NCI-H2227 (cell line): Measurements from ENCODE around the gene PLA2G6.
"Not testable (repeated sequence)": the region's sequence is repeated elsewhere in the genome, so short reads cannot be mapped to it uniquely, and the experiment has no call there.

ENCODE experiments used
- DNase-seq: peaks from one replicate; lab custom pipeline; 2025; ENCODE audit not compliant: unreplicated experiment; lab: John Stamatoyannopoulos, UW

The PLA2G6 gene

DNA sequence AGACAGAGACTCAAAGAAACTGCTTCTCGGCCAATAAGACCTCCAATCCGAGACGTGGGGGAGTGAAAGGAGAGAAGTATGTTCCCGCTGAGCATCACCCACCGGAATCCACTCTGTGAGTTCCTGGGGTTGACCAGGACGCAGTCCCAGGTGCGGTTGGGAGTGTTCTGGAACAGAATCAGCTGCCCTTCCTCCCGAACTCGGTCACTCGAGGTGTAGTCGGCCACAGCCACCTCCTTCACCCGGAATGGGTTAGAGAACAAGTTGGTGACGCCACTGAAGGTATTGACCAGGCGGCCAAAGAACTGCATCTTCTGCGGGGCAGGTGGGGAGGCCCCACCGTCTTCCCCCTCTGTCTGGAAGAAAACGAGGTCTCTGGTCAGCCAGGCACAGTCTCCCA lies 12.5 kb downstream of the PLA2G6 start:
- DNase-seq = no peak

DNA sequence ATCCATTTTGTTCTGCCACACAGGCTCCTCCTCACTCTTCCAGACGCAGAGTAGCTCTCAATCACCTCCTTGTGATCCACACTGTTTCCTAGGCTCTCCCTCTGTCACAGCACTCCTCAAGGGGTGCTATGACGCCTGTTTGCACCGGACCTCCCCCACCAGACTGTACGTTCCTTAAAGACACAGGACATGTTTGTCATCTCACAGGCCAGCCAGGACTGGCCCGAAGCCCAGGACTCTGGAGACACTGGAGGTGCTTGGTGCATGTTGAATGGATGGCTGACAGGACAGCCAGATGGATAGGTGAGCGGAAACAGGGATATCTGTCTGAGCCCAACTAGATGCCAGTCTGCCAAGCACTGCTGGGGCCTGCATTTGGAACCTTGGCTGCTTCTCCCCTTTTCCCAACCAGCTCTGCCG lies 13.6 kb downstream of the PLA2G6 start:
- DNase-seq = no peak

DNA sequence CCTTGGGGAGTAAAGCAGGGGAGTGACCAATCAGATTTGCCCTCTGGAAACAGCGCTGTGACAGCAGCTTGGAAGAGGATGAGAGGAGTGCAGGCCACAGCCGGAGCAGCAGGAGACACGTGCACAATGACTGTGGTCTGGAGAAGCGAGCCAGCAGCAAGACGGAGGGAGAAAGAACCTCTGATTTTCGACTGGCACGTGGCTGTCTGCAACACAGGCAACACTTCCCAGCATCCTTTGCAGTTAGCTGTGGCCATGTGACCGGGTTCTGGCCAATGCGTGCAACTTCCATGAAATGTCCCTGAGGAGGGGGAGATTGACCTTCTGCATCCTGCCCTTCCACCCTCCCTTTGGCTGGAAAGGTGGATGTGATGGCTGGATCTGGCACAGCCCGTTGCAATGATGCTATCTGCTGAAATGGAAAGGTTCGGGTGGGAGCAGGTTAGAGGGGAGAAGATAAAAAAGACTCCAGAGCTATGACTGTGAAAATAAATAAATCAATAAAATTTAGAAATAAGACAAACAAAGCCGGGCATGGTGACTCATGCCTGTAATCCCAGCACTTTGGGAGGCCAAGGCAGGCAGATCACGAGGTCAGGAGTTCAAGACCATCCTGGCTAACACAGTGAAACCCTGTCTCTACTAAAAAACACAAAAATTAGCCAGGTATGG lies 15.6 kb downstream of the PLA2G6 start:
- DNase-seq = no peak

DNA sequence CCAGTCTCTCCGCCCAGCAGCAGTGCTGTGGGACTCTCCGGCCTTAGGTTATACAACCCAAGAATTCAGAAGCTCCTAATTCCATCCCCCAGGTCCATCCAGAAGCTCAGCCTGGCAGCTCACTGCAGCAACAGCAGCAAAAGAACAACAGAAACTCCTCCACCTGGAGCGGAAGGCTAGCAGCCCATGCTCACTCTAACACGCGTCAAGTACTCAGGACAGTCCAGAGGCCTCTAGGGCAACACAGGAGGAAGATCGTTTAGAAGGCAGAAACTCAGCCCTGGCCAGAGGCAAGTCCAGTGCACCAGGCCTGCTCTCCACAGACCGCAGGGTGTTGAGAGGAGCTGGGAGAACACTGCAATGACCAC lies 17.1 kb downstream of the PLA2G6 start:
- DNase-seq = no peak

DNA sequence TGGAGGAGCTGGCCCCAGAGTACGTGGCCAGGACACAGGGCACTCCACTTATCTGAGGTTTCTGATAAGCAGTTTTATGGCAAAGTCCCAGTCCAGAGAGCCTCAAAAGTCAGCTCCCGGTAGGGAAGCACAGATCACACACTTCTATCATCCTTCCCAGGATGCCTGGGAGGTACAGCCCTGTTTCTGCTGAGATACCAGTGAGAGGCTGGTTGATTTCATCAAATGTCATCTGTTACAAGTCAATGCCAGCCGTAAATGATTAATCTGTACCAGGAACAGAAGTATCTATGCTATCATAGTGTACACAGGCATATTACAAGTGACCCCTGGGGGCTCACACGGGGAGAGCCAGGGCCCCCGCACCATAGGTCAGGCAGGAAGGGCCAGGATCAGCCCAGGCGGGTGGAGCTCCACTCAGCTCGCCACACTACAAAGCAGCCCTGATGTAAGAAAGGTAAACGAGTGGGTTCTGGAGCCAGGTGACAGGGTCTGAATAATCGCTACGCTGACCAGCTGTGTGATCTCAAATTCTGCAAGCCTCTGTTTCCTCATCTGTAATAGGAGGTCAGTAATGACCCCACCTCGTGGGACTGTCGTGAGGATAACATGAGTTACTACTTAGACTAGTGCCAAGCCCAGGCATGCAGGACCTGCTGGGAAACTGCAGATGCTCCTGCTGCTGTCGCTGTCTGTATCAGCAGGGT lies 17.6 kb downstream of the PLA2G6 start:
- no peak for DNase-seq

DNA sequence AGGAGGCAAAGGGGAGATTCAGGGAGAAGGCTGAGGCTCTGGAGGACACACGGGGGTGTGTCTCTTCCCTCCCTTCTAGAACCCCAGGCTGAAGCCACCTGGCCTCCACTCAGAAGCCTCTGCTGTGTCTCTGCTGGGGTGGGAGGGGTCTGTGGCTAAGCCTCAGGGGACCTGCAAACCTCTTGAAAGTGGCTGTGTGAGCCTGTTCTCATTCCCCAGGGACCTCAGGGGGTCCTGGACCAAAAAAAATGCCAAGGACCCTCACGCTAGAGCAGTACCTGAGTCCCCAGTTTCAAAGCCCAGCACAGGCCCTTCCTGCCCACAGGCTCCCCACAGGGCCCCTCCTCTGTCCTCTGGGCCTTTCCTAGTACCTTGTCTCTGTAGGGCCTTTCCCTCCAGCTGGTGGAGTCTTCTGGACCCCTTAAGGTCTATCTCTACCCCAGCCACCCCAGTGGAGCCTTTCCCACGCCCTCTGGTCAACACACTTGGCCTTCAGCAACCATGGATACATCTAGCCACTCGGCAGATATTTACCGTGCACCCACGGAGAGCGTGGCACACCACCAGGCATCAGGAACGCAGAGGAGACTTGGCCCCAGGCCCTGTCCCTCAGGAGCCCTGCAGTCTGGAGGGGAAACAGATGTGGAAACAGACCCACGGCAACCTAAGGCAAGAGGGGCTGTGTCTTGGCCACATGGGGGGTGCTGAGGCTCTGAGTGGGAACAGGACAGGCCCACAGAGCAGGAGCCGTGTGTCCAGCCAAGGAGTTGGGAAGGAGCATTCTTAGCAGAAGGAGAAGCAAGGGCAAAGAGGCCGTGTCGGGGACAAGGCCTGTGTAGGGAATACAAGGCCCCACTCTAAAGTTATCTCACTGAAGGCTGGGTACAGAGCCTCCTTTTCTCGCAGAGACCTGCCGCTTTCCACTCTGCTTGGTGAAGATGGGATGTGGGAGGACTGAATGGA lies 18.5 kb downstream of the PLA2G6 start:
- DNase-seq = no peak

DNA sequence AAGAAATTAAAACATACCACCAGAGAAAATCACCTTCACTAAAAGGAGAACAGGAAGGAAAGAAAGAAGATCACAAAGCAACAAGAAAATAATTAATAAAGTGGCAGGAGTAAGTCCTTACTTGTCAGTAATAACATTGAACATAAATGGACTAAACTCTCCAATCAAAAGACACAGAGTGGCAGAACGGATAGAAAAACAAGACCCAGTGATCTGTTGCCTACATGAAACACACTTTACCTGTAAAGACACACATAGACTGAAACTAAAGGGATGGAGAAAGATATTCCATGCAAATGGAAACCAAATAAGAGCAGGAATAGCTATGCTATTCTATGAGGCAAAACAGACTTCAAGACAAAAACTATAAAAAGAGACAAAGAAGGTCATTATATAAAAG lies 25.9 kb downstream of the PLA2G6 start:
- DNase-seq = no peak

DNA sequence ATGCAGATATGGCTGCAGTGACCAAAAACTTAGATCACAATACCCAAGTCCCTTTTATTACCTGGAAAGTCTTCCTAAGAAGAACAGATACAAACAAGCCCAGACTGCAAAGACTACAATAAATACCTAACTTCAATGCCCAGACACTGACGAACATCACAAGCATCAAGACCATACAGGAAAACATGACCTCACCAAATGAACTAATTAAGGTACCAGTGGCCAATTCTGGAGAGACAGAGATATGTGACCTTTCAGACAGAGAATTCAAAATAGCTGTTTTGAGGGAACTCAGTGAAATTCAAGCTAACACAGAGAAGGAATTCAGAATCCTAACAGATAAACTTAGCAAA lies 27.1 kb downstream of the PLA2G6 start:
- DNase-seq = not testable (repeated sequence)

DNA sequence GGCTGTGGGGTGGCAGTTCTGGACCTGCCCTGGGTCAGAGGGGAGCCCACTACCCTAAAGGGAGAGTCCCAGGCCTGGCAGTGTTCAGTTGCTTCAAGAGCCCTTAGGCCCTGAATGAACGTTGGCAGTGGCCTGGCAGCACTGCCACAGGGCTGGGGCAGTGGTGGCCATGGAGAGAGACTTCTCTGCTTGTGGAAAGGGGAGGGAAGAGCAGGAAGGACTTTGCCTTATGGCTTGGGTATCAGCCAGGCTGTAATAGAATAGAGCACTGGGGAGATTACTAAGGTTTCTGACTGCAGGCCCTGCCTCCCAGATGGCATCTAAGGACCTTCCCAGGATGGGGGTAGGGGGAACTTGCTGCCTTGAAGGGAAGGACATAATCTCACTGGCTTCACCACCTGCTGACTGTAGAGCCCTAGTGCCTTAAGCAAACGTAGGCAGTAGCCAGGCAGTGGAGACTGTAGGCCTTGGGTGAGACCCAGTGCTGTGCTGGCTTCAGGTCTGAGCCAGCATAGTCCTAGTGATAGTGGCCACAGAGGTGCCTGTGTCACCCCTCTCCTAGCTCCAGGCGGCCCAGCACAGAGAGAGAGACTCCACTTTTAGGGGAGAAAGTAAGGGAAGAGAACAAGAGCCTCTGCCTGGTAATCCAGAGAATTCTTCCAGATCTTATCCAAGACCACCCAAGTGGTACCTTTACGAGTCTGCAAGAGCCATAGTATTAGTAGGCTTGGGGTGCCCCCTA lies 27.6 kb downstream of the PLA2G6 start:
- DNase-seq = no peak

DNA sequence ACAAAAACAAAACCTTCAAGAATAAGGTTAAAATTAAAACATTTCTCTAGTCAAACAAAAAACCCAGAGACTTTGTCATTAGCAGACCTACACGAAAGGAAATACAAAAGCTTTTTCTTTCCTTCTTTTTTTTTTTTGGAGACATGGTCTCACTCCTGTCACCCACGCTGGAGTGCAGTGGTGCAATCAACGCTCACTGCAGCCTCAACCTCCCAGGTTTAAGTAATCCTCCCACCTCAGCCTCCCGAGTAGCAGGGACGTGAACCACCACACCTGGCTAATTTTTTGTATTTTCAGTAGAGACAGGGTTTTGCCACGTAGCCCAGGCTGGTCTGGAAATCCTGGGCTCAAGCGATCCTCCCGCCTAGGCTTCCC lies 30.5 kb downstream of the PLA2G6 start:
- no peak for DNase-seq

DNA sequence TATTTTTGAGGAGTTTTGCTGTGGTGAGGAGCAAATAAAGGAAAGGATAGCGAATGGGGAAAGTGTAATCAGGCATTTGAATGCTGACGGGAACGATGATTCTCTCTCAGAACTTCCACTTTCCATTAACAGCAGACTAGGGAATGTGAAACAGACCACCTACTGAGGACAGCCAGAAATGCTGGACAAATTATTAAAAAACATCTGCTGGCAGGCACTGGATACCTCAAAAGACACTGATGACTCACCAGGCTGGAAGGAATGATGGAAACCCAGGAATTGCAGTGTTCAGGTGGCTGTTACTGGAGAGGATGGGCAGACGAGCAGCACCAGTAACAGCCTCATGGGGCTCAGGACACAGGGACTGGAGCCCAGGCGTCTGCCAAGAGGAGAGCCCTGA lies 33.4 kb downstream of the PLA2G6 start:
- no peak for DNase-seq

DNA sequence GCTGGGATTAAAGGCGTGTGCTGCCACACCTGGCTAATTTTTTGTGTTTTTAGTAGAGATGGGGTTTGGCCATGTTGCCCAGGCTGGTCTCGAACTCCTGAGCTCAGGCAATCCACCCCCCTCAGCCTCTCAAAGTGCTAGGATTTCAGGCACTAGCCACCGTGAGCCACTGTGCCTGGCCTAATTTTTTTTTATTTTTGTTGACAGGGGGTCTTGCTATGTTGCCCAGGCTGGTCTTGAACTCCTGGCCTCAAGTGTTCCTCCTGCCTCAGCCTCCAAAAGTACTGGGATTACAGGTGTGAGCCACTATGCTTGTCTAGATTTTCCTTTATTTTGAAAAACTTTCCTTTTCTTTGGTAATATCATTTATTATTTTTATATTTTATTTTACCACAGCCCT lies 35.5 kb downstream of the PLA2G6 start:
- not testable (repeated sequence) for DNase-seq

DNA sequence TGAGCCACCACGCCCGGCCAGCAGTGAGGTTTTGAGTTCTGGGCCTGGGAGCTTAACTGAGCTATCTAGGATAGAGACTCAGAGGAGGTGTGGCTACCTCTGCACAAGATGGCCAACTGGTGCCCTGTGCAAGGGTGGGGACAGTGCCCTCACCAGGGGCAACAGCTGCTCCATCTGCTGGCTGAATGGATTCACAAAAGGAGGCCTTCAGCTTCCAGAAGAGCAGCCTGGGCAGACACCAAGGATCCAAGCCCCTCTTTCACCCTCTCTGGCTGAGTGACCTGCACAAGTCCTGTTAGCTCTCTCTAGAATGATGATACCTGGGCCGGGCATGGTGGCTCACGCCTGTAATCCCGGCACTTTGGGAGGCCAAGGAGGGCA lies 37.6 kb downstream of the PLA2G6 start:
- DNase-seq = no peak

DNA sequence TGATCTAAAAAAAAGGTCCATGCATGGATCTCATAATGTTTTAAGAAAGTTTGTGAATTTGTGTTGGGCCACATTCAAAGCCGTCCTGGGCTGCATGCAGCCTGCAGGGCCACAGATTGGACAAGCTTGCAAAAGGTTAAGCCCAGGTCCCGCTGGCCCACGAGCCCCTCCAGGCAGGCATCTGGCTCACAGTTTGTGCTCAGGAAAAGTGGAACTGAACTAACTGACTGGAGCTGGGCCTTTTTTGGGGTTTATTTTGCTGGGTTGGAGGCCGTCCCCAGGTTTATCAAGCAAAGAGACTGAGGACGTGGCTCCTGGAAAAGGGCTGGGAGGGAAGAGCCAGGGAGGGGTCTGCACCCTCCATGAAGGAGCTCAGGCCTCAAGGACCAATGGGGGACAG lies 39.0 kb downstream of the PLA2G6 start:
- no peak for DNase-seq

DNA sequence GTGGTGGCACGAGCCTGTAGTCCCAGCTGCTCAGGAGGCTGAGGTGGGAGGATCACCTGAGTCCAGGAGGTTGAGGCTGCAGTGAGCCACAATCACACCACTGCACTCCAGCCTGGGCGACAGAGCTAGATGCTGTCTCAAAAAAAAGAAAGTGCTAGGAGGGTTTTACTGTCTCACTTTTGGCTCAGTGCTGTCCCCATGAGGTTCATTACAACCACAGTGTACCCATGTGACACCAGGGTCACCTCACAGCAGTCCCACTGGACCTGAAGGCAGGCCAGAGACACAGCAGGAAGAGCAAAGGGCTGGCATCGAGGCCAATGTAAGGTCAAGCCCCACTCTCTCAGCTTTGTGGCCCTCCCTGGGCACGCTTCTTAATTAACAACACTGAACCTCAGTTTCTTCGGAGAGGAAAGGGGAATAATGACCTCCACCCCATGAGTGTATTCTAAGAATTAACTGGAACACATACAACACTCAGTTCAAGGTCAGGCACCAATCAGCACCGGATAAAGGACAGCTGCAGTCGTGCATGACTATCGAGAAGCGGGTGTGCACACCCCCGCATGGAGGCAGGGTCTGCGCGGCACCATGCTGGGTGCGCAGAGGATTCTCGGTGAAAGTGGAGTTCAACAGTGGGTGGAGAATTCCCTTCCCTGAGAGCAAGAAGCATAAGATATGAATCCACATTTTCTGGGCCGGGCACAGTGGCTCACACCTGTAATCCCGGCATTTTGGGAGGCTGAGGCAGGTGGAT lies 40.2 kb downstream of the PLA2G6 start:
- DNase-seq = no peak

DNA sequence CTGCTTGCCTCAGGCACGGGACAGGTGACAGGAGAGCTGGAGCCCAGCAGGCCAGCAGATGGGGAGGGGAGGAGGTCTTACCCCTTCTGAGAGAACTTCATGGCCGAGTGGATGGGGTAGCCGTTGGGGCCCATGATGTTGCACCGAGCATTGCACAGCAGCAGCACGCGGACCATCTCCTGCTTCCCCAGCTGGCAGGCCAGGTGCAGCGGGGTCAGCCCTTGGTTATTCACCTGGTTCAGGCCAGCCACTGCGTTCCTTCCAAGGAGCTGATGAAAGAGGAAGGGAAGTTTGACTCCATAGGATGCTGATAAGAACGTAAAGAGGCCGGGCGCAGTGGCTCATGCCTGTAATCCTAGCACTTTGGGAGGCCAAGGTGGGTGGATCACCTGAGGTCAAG lies 41.7 kb downstream of the PLA2G6 start:
- no peak for DNase-seq

DNA sequence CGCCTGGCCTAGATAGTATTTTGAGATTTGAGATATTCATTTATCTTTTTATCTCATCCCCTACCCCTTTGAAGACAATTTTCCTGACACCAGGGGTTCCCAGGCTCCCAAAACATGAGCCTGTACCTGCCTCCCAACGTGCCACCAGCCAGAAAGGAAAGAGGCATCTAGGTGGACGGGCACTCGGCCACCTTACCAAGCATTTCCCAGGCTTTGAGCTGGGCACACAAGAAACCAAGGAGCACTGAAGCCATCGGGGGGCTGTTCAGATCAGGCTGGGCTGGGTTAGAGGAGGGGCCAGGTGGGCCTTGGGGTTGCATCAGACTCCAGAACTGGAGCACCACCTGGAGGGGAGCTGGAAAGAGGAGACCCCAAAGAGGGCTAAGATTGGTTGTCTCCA lies 42.7 kb downstream of the PLA2G6 start:
- DNase-seq = no peak

DNA sequence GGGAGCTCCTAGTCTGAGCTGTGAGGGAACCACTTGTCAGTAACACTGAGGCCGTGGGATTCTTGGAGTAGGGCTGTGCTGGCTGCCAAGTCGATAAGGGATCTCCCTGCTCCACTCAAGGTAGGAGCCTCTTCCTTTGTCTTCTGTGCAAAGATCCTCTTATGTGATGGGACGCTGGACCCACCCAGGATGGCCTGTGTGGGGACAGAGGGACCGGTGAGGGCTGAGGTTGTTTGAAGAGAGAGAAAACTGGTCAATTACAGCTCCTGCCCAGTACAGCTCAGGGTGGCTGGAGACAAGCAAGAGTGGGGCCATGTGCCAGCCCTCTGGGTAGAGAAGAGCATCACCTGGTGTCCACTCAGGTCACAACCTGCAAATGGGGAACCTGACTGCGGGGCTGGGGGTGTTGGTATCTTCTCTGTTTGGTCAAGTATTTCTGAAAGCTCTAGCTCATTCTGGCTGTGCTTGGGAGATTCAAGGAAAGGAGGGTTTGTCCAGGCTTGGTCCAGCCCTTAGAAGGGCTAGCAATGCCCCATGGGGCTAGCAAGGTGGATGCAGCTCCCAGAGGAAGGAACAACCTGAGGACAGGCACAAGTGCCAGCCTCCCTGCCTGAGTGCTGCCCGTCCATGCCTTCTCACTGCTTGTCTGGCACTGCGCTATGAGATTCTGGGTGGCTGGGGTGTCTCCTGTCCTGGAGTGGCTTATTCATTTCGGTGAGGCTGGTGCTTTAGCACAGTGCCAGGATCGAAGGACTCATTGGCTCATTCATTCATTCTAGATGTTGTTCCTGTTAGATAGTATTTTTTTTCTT lies 43.5 kb downstream of the PLA2G6 start:
- DNase-seq = no peak

DNA sequence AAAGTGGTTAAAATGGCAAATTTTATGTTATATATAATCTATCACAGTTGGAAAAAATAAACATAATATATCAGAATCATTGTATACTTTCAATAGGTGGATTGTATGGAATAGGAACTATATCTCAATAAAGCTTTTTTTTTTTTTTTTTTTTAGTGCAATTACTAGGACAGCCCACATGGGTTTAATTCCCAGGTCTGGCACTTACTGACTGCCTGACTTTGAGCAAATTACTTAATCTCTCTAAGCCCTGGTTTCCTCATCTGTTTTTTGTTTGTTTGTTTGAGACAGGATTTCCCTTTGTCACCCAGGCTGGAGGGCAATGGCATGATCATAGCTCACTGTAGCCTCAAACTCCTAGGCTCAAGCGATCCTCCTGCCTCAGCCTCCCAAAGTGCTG lies 45.0 kb downstream of the PLA2G6 start:
- no peak for DNase-seq
